Left hindlimb (tissue), 1 donor: ENCODE results near the gene CDK9.
"Not testable (repeated sequence)": the region's sequence is repeated elsewhere in the genome, so short reads cannot be mapped to it uniquely, and the experiment has no call there.

Source experiments
- DNase-seq: peaks from one replicate; pipeline ENCODE4 v3.0.0-alpha.2; 2018

CDK9 gene

DNA sequence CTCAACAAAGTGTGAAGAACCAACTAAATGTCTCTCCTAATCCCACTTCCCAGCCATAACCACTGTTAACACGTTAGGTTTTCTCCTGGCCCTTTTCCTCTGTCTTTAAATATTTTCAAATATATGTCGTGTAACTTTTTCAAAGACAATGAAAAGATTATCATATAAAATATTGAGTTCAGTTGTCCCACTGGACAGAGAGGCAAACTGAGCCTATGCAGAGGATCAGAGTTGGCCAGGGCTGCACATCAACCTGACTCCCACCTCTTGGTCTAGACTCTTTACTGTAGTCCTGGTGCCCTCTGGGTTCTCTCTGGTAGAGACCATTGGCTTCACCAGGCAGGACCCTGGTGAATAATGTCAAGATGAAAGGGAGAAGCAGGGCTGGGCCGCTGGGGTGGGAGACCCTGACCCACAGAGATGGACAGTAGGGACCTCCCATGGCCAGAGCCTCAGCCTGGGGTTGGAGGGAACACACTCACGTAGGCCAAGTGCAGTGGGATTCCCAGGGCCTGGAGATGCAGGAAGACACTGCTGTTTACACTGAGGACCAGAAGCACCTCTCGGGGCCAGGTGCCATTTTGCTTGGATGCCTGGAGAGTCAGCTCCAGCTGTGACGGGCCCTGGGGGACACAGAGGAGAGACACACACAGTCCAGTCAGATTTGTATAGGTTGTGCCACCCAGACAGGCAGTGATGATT, 43.5 kb downstream of the CDK9 start:
- DNase-seq, result no peak

DNA sequence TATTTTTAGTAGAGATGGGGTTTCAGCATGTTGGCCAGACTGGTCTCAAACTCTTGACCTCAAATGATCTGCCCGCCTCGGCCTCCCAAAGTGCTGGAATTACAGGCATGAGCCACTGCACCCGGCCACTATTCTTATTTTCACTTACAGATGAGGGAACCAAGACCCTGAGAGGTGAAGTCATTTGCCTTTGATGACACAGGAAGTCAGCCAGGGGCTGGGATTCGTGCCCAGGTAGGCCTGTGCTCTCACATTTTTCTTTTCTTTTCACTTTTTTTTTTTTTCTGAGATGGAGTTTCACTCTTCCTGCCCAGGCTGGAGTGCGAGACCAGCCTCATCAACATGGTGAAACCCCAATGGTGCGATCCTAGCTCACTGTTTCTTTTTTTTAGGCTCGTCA, 46.4 kb downstream of the CDK9 start:
- no peak for DNase-seq

DNA sequence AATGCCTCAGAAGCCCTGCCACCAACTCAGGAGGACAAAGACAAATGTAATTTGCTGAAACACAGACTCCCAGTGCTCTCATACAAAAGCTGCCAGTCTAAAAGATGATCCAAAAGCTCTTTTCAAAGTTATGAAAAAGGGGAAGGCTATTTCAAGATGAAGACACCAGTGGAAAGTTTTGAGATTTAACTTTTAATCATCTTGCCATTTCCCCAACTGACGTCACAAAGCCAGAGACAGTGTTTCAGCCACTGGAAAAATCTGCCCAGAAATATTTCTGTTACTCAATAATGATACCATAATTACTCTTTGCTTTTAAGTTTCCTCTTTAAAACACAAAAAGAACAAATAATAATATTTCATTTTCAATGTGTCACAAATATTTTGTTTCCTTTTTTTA, 47.7 kb downstream of the CDK9 start:
- DNase-seq, result no peak

DNA sequence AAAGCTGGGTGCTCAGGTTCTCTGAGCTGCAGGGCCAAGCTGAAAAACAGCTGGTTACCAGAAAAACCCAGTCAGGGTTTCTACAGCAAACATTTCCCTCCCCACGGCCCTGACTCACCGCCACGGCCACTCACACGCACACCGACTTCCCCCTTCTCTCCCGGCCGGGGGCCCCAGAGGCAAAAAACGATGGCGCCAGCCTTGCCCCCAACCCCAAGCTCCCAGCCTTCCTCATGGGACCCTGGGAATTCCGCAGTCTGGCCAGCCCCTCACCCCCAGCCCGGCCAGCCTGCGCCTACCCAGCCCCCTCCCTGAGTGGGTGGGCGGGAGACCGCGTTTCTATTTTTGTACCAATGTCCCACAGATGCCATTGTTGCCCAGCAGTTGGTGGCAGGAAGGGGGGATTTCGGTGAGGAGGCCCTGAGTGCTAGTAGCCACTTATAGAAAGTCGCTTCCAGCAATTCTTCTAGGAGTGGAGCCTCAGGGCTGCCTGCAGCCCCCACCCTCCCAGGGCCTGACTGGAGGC, 50.2 kb downstream of the CDK9 start:
- peak; percentile 71 for DNase-seq

DNA sequence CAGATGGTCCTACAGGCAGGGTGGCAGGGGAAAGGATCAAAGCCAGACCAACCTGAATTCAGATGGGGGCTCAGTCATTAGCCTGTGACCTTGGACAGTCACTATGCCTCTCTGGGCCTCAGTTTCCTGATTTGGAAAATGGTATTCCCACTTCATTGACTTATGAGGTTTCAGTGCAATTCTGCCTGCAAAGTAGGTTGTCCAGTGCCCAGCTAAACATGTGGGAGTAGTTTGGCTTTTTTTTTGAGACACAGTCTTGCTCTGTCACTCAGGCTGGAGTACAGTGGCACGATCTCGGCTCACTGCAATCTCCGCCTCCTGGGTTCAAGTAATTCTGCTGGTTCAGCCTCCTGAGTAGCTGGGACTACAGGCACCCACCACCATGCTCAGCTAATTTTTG, 50.7 kb downstream of the CDK9 start:
- not testable (repeated sequence) for DNase-seq

DNA sequence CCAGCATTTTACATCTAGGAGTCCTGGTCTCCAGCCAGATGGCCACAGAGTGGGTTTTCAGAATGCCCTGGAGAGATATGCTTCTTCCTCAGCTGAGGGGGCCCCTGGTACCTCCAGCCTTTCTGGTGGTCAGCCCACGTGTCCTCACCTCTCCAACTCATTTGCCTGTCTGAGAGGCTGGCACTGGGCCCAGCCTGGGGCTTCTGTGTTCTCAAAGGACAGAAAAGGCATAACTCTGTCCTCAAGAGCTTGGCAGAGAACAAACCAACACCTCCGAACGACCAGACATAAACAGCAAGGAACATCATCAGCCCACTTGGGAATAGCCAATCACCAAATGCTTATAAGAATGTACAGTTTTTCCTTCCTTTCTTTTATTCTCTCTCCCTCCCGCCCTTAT, 51.5 kb downstream of the CDK9 start:
- no peak for DNase-seq

DNA sequence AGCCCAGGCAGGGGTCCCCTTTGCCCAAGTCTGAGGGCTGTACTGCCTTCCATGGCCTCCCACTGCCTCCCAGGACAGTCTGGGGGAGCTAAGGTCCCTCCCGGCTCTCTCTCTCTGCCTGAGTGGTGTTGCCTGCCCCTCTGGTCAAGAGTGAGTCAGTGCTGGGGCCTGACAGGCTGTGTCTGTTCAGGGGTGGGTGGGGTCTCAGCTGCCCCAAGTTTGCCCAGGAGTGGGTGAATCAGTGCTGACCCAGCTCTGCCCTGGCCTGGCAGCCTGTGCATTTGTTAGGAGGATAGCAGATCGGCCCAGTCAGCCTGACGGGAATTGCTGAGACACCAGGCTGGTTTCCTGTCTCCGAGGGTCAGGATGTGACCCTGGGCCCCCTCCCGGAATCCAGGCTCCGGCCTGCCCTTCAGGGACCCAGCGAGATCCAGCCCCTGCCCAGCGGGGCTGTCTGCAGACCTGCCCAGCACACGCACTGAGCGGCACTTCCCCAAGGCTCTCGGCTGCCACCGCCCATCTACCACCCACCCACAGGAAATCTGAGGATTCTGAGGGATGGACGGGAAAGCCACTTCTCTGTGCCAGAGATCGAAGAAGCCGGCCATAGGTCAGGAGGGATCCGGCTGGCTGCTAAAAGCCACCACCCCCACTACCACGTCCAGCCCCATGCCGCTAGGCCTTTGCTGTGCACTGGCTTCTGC, 52.7 kb downstream of the CDK9 start:
- DNase-seq, result peak; percentile 80
